OCI-LY1 (cell line): ENCODE measurements around the gene MEIOC.

Experiments used
- H2AFZ ChIP-seq: fragments of 200-600 bp; sonication (generic), shearing (Covaris generic); 2 replicates; pipeline ENCODE4 v1.6.0; 2014; ENCODE audit warnings: antibody characterized with exemption, mild to moderate bottlenecking, low read length
- H3F3A ChIP-seq: fragments of 200-600 bp; sonication (generic), shearing (Covaris generic); 2 replicates; pipeline ENCODE4 v1.6.0; 2014; ENCODE audit warnings: mild to moderate bottlenecking, antibody characterized with exemption, low read length, moderate library complexity; ENCODE audit not compliant: insufficient read depth
- H3K27ac ChIP-seq: fragments of 200-600 bp; sonication (generic); 2 replicates; pipeline ENCODE4 v1.5.1; 2014; ENCODE audit warnings: low read length, mixed run types, mild to moderate bottlenecking, low read depth; ENCODE audit not compliant: poor library complexity, severe bottlenecking
- H3K27me3 ChIP-seq: fragments of 200-600 bp; sonication (generic); 2 replicates; pipeline ENCODE4 v1.6.0; 2014; ENCODE audit warnings: antibody characterized with exemption, mild to moderate bottlenecking, low read length, moderate library complexity; ENCODE audit not compliant: insufficient read depth
- H3K36me3 ChIP-seq: fragments of 200-600 bp; sonication (generic); 2 replicates; pipeline ENCODE4 v1.6.1; 2014; ENCODE audit warnings: mild to moderate bottlenecking, antibody characterized with exemption, low read length, moderate library complexity, mixed read lengths; ENCODE audit not compliant: insufficient read depth
- H3K4me1 ChIP-seq: fragments of 200-600 bp; sonication (generic); 2 replicates; pipeline ENCODE4 v1.5.1; 2014; ENCODE audit warnings: mild to moderate bottlenecking, low read length, moderate library complexity; ENCODE audit not compliant: insufficient read depth, severe bottlenecking
- H3K4me2 ChIP-seq: fragments of 200-600 bp; sonication (generic), shearing (Covaris generic); 2 replicates; pipeline ENCODE4 v1.6.1; 2014; ENCODE audit warnings: low read length
- H3K4me3 ChIP-seq: fragments of 200-600 bp; sonication (generic); 2 replicates; pipeline ENCODE4 v1.5.1; 2014; ENCODE audit warnings: low read length, low read depth, mild to moderate bottlenecking, mixed read lengths; ENCODE audit not compliant: poor library complexity, severe bottlenecking
- H3K79me2 ChIP-seq: fragments of 200-600 bp; shearing (Covaris generic); 2 replicates; pipeline ENCODE4 v1.6.1; 2016; ENCODE audit warnings: mixed run types, low read length, mixed read lengths; ENCODE audit not compliant: insufficient read depth
- H3K9ac ChIP-seq: fragments of 200-600 bp; sonication (generic), shearing (Covaris generic); 2 replicates; pipeline ENCODE4 v1.6.1; 2014; ENCODE audit warnings: mild to moderate bottlenecking, low read length, mixed read lengths
- H3K9me2 ChIP-seq: fragments of 200-600 bp; sonication (generic), shearing (Covaris generic); 2 replicates; pipeline ENCODE4 v1.6.1; 2014; ENCODE audit warnings: low read depth, mild to moderate bottlenecking, low read length, mixed read lengths
- H3K9me3 ChIP-seq: fragments of 200-600 bp; shearing (Covaris generic); 2 replicates; pipeline ENCODE4 v1.6.1; 2014; ENCODE audit warnings: low read length, mixed read lengths
- H4K20me1 ChIP-seq: fragments of 200-600 bp; sonication (generic), shearing (Covaris generic); 2 replicates; pipeline ENCODE4 v1.6.0; 2016; ENCODE audit warnings: mild to moderate bottlenecking, low read length; ENCODE audit not compliant: insufficient read depth
- CTCF ChIP-seq: fragments of 200-600 bp; sonication (generic), shearing (Covaris generic); IDR thresholded peaks from 2 replicates; pipeline ENCODE4 v1.5.1; 2017; ENCODE audit warnings: mild to moderate bottlenecking, antibody characterized with exemption, low read length, moderate library complexity, mixed read lengths
- EZH2 ChIP-seq: fragments of 200-600 bp; sonication (generic), shearing (Covaris generic); IDR thresholded peaks from 2 replicates; pipeline ENCODE4 v1.8.0; 2017; ENCODE audit warnings: borderline replicate concordance, mixed run types, mild to moderate bottlenecking, antibody characterized with exemption, low read length, moderate library complexity, mixed read lengths

Gene MEIOC

GRCh38 chr17:44688200-44688599, 31.9 kb downstream of the MEIOC start:
- no peaks in the 10 kb centered on the region for H3K9me3 ChIP-seq
- H3K4me3 ChIP-seq, result peak overlapping the region; percentile 97
- no peak overlapping the region for H2AFZ ChIP-seq
- no peak overlapping the region for H3K27ac ChIP-seq
- H4K20me1 ChIP-seq, result no peaks in the 10 kb centered on the region
- H3K9me2 ChIP-seq, result no peaks in the 10 kb centered on the region
- H3F3A ChIP-seq, result no peaks in the 10 kb centered on the region
- no peaks in the 10 kb centered on the region for H3K27me3 ChIP-seq
- peak overlapping the region; percentile 88 for H3K4me2 ChIP-seq
- peaks cover 17% of the 10 kb centered on the region for H3K79me2 ChIP-seq
- no peak for TF ChIP-seq CTCF
- no peak for TF ChIP-seq EZH2
- peak overlapping the region; percentile 97 for H3K9ac ChIP-seq
- H3K36me3 ChIP-seq, result peaks cover 21% of the 10 kb centered on the region; the same call in 1 of the 2 replicates
- H3K4me1 ChIP-seq, result peaks cover 28% of the 10 kb centered on the region

- H3K9me3 ChIP-seq, result no peaks in the 10 kb centered on the region
- peak overlapping the region; percentile 97 for H3K4me3 ChIP-seq
- TF ChIP-seq CTCF, result no peak
- TF ChIP-seq EZH2, result no peak
- no peaks in the 10 kb centered on the region for H3F3A ChIP-seq
- 0 out of 2 replicates have a peak overlapping the region, but pooled peaks have one; percentile 8 for H2AFZ ChIP-seq
- H3K27ac ChIP-seq, result no peak overlapping the region
- peak overlapping the region; percentile 88 for H3K4me2 ChIP-seq
- H3K36me3 ChIP-seq, result peaks cover 14% of the 10 kb centered on the region; the same call in 1 of the 2 replicates
- H4K20me1 ChIP-seq, result no peaks in the 10 kb centered on the region
- H3K9ac ChIP-seq, result peak overlapping the region; percentile 97
- H3K27me3 ChIP-seq, result no peaks in the 10 kb centered on the region
- H3K79me2 ChIP-seq, result peaks cover 17% of the 10 kb centered on the region
- no peaks in the 10 kb centered on the region for H3K9me2 ChIP-seq
- peaks cover 22% of the 10 kb centered on the region for H3K4me1 ChIP-seq
Observed at GRCh38 chr17:44688675-44689476, 32.6 kb downstream of the MEIOC start.

DNA sequence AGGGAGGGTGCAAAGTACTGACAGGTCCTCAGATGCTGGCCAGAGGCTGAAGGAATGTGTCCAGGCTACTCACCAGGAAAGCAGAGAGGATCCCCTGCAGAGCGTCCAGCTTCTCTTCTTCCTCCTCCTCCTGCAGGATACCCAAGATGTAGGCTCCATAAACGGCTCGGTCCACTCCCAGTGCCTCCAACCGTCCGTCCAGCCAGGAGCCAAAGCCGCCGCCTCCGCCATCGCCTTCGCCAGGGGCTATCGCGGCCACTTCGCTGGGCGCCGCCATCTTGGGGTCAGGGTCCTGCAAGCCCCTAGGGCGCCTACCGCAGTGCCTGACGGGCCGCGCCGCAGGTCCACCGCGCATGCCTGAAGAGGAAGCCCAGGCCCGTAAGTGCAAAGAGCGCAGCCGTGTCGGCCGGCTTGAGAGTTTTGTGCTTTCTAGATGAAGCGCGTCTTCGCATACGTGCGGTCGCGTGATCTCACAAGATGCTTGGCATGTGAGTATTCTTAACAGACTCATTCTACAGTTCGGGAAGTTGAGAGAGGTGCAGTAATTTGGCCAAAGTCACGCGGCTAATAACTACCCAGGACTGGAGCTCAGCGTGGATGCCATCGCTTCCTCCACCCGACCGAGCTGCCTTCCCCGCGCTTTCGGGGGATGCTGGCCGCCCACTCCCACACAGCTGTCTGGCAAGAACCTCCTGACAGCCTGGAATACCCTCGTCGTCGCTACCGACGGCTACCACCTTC, 33.4 kb downstream of the MEIOC start, which contains the start of gene CCDC43:
Gene CCDC43 (minus strand): TSS at position 300 of the 741 bp plus-strand sequence. CDS start 23 bp downstream, at position 277.
- peak within 1 kb of the TSS; percentile 64 for H3K27ac ChIP-seq
- peaks cover 20% of the 10 kb centered on the region for H3K4me1 ChIP-seq
- peaks cover 12% of the 10 kb centered on the region; the same call in 1 of the 2 replicates for H3K36me3 ChIP-seq
- peaks cover 17% of the 10 kb centered on the region for H3K79me2 ChIP-seq
- H3K4me3 ChIP-seq, result peak within 1 kb of the TSS; percentile 97
- no peaks in the 10 kb centered on the region for H3K9me3 ChIP-seq
- 0 out of 2 replicates have a peak within 1 kb of the TSS, but pooled peaks have one; percentile 8 for H2AFZ ChIP-seq
- peak within 1 kb of the TSS; percentile 88 for H3K4me2 ChIP-seq
- no peaks in the 10 kb centered on the region for H3F3A ChIP-seq
- no peaks in the 10 kb centered on the region for H3K27me3 ChIP-seq
- no peaks in the 10 kb centered on the region for H4K20me1 ChIP-seq
- H3K9ac ChIP-seq, result peak within 1 kb of the TSS; percentile 97
- no peaks in the 10 kb centered on the region for H3K9me2 ChIP-seq
- TF ChIP-seq CTCF (no peak), EZH2 (no peak)
